Measurements from ENCODE around the gene ACP4.
"Not testable (repeated sequence)": the region's sequence is repeated elsewhere in the genome, so short reads cannot be mapped to it uniquely, and the experiment has no call there.

ACP4 gene

GRCh38 chr19:50790396-50790795, at the start of gene ACP4:
ACP4 (plus strand) TSS chr19:50790415; CDS start chr19:50790415, 0 bp downstream.
- TF ChIP-seq CTCF (conservative IDR thresholded peaks at IDR 0.05), result no peak
- no peak within 1 kb of the TSS for H3K27ac ChIP-seq

GRCh38 chr19:50741179-50741933, 48.9 kb upstream of the ACP4 start:
- H3K27ac ChIP-seq, result no peak overlapping the region
- no peak for TF ChIP-seq CTCF (conservative IDR thresholded peaks at IDR 0.05)

GRCh38 chr19:50743537-50743936, 46.7 kb upstream of the ACP4 start:
- H3K27ac ChIP-seq, result no peak overlapping the region
- no peak for TF ChIP-seq CTCF (conservative IDR thresholded peaks at IDR 0.05)

GRCh38 chr19:50745221-50745620, 45.0 kb upstream of the ACP4 start:
- no peak overlapping the region for H3K27ac ChIP-seq
- no peak for TF ChIP-seq CTCF (conservative IDR thresholded peaks at IDR 0.05)

- not testable (repeated sequence) for H3K27ac ChIP-seq
These were observed 43.1 kb upstream of the ACP4 start for GRCh38 chr19:50747141-50747540.

GRCh38 chr19:50749490-50749889, 40.7 kb upstream of the ACP4 start:
- TF ChIP-seq CTCF (conservative IDR thresholded peaks at IDR 0.05), result no peak
- H3K27ac ChIP-seq, result no peak overlapping the region

GRCh38 chr19:50750010-50750409, 40.2 kb upstream of the ACP4 start:
- no peak for TF ChIP-seq CTCF (conservative IDR thresholded peaks at IDR 0.05)
- no peak overlapping the region for H3K27ac ChIP-seq

- TF ChIP-seq CTCF (conservative IDR thresholded peaks at IDR 0.05), result no peak
- no peak overlapping the region for H3K27ac ChIP-seq
These were observed 36.3 kb upstream of the ACP4 start for GRCh38 chr19:50753879-50754278.

GRCh38 chr19:50756244-50756643, 34.0 kb upstream of the ACP4 start:
- H3K27ac ChIP-seq, result not testable (repeated sequence)

GRCh38 chr19:50757624-50758023, 32.6 kb upstream of the ACP4 start:
- not testable (repeated sequence) for H3K27ac ChIP-seq

GRCh38 chr19:50759076-50759475, 31.1 kb upstream of the ACP4 start:
- not testable (repeated sequence) for H3K27ac ChIP-seq
